Tibial artery (tissue), 4 donors: ENCODE measurements around the gene ANKRD11.
"Not testable (repeated sequence)": the region's sequence is repeated elsewhere in the genome, so short reads cannot be mapped to it uniquely, and the experiment has no call there.

ENCODE experiments used
- DNase-seq, 2 donors: peaks; one replicate each; pipeline ENCODE4 v3.0.0-alpha.2; 2019
- H3K27ac ChIP-seq, 2 donors: fragments of 200-600 bp; sonication (generic) in 1 of 2; 1 replicate in 1 of 2; 2 replicates in 1 of 2; pipeline ENCODE4 v1.5.1; 2018 to 2019; ENCODE audit warnings: mild to moderate bottlenecking in 1 of 2
- H3K27me3 ChIP-seq, 2 donors: fragments of 200-600 bp; sonication (generic) in 1 of 2; one replicate each; pipeline versions ENCODE4 v1.5.1 to v1.6.0; 2016 to 2019
- H3K36me3 ChIP-seq, 3 donors: fragments of 200-600 bp; sonication (generic) in 2 of 3; one replicate each; pipeline ENCODE4 v1.5.1; 2016 to 2019; ENCODE audit warnings: mild to moderate bottlenecking in 2 of 3
- H3K4me1 ChIP-seq, 4 donors: fragments of 200-600 bp; sonication (generic) in 2 of 4; 1 replicate in 3 of 4; 2 replicates in 1 of 4; pipeline ENCODE4 v1.5.1; 2016 to 2019
- H3K4me3 ChIP-seq, 2 donors: fragments of 200-600 bp; sonication (generic) in 1 of 2; 1 replicate in 1 of 2; 2 replicates in 1 of 2; pipeline ENCODE4 v1.5.1; 2018 to 2019; ENCODE audit warnings: mild to moderate bottlenecking in 2 of 2
- H3K9me3 ChIP-seq, 3 donors: fragments of 200-600 bp; sonication (generic) in 1 of 3; one replicate each; pipeline ENCODE4 v1.5.1; 2016 to 2019
- intact Hi-C: fragments of 100-400 bp; cut with DNase I; formaldehyde crosslinking; loops from one replicate; pipeline ENCODE4 v1.15.0; 2023; ENCODE audit warnings: low total_unique reads
- TF ChIP-seq, protein P1 (sequence below), 2 experiments: fragments of 200-600 bp in 1 of 2; fragments of 450-650 bp in 1 of 2; IDR thresholded peaks; one replicate each; pipeline ENCODE4 v1.5.1; 2017 to 2019; ENCODE audit warnings: antibody characterized with exemption in 2 of 2, mild to moderate bottlenecking in 1 of 2, moderate library complexity in 1 of 2

Gene ANKRD11

GRCh38 chr16:89334461-89334860 lies 155.9 kb downstream of the ANKRD11 start:
- H3K27ac ChIP-seq: peak overlapping the region in 1 of 2 donors; percentile 26
- H3K4me1 ChIP-seq: peaks cover 8 to 65% (median 48%) of the 10 kb centered on the region in 4 donors
- DNase-seq: peak; percentile 15 to 66
- H3K9me3 ChIP-seq: no peaks in the 10 kb centered on the region
- TF ChIP-seq, protein P1, sequence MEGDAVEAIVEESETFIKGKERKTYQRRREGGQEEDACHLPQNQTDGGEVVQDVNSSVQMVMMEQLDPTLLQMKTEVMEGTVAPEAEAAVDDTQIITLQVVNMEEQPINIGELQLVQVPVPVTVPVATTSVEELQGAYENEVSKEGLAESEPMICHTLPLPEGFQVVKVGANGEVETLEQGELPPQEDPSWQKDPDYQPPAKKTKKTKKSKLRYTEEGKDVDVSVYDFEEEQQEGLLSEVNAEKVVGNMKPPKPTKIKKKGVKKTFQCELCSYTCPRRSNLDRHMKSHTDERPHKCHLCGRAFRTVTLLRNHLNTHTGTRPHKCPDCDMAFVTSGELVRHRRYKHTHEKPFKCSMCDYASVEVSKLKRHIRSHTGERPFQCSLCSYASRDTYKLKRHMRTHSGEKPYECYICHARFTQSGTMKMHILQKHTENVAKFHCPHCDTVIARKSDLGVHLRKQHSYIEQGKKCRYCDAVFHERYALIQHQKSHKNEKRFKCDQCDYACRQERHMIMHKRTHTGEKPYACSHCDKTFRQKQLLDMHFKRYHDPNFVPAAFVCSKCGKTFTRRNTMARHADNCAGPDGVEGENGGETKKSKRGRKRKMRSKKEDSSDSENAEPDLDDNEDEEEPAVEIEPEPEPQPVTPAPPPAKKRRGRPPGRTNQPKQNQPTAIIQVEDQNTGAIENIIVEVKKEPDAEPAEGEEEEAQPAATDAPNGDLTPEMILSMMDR (IDR thresholded peaks at IDR 0.05): no peak
- no peaks in the 10 kb centered on the region for H3K27me3 ChIP-seq
- no peaks in the 10 kb centered on the region for H3K36me3 ChIP-seq
- intact Hi-C loops: loop anchor here (10.0 kb wide), 2 partner anchors 170 to 300 kb away; partner anchors contain the start of gene SPG7
- H3K4me3 ChIP-seq: no peak overlapping the region

DNA sequence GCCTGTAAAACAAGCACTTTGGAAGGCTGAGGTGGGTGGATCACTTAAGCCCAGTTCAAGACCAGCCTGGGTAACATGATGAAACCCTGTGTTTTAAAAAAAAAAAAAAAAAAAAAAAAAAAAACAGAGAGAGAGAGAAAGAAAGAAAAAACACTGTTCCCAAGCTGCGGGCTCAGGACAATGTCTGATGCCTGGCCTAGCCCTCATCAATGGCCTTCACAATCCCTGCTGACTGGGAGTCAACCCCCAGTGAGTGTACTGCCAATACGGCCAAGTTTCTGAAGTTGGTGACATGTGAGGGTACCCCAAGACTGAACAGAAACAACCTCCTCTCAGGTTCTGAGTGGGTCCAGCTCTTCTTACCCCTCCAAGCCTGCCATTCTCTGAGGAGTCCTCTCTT lies 156.3 kb downstream of the ANKRD11 start:
- Histone ChIP-seq H3K4me3 (no peak overlapping the region), H3K36me3 (no peaks in the 10 kb centered on the region), H3K4me1 (peaks cover 8 to 65% (median 48%) of the 10 kb centered on the region in 4 donors), H3K9me3 (no peaks in the 10 kb centered on the region), H3K27me3 (no peaks in the 10 kb centered on the region), H3K27ac (peak overlapping the region in 1 of 2 donors; percentile 26)
- intact Hi-C loops: loop anchor here (10.0 kb wide), 2 partner anchors 171 to 301 kb away; partner anchors contain the start of gene SPG7
- TF ChIP-seq, protein P1 (IDR thresholded peaks at IDR 0.05): no peak
- peak in 1 of 2 donors; percentile 29 for DNase-seq

DNA sequence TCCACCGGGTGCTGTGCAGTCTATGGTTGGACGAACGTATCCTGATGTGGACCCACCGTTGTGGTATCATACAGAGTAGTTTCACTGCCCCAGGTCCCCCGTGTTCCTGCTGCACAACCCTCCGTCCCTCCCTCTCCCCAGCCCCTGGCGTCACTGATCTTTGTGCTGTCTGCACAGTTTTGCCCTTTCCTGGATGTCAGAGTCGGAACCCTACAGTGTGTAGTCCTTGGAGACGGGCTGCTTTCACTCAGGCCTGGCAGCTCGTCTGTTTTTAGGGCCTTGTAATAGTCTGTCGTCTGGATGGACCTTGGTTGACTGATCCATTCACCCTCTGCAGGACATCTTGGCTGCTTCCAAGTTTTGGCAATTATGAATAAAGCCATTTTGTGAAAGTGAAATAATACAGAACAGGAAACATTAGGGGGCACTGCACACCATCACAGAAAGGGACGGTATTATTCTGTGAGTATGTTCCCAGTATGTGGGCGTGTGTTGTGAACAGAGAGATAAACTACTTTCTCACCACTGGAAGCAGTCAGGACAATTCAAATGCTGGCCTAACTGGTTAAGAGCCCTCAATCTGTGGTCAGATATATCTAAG lies 156.9 kb downstream of the ANKRD11 start:
- intact Hi-C loops: loop anchor here (10.0 kb wide), 2 partner anchors 171 to 301 kb away; partner anchors contain the start of gene SPG7

GRCh38 chr16:89332902-89333245 lies 157.5 kb downstream of the ANKRD11 start:
- H3K4me1 ChIP-seq: peaks cover 8 to 59% (median 44%) of the 10 kb centered on the region in 4 donors
- H3K4me3 ChIP-seq: no peak overlapping the region
- intact Hi-C loops: loop anchor here (10.0 kb wide), 2 partner anchors 172 to 302 kb away; partner anchors contain the start of gene SPG7
- H3K27me3 ChIP-seq: no peaks in the 10 kb centered on the region
- DNase-seq: peak in 1 of 2 donors; percentile 55
- TF ChIP-seq, protein P1 (IDR thresholded peaks at IDR 0.05): no peak
- H3K27ac ChIP-seq: no peak overlapping the region
- no peaks in the 10 kb centered on the region for H3K36me3 ChIP-seq
- no peaks in the 10 kb centered on the region for H3K9me3 ChIP-seq

More for the DNA sequence above, 156.9 kb downstream of the ANKRD11 start:
- H3K4me3 ChIP-seq, H3K27me3 ChIP-seq, H3K9me3 ChIP-seq, H3K36me3 ChIP-seq: not testable (repeated sequence)
- peak overlapping the region in 1 of 2 donors; percentile 26 for H3K27ac ChIP-seq
- peaks cover 8 to 65% (median 48%) of the 10 kb centered on the region in 4 donors for H3K4me1 ChIP-seq
- peak; percentile 44 to 66 for DNase-seq
- TF ChIP-seq, protein P1 (IDR thresholded peaks at IDR 0.05): peak; percentile 54 to 67

DNA sequence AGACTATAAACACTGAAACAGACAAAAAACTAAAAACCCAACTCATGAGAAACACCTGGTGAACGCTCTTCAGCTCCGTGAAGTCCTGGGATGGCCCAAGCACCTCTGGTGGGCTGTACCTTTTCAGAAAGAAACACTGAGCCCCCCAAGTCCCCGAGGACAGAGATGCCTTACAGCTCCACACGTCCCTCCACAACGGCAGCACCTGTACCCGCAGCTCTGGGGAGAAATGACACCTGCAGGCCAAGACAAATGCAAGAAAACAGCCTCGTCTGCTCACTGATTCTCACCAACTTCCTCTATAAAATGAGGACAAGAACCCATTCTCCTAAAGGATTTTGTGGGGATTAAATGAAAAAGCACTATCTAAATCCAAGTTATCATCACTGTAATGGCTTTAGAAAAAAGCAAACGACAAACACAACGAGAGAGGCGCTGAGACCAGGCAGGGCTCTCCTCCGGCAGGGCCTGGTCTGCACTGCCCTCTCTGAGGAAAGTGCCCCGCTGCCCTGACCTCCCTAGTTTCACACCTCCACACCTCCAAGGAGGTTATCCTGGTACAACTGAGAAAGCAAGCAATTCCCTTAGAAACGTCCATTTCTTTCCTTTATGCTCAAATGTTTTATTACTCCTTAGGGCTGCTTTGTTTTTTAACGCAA lies 158.0 kb downstream of the ANKRD11 start:
- Histone ChIP-seq H3K36me3 (no peaks in the 10 kb centered on the region), H3K27me3 (no peaks in the 10 kb centered on the region), H3K9me3 (no peaks in the 10 kb centered on the region), H3K4me3 (no peak overlapping the region), H3K27ac (no peak overlapping the region), H3K4me1 (peaks cover 8 to 55% (median 42%) of the 10 kb centered on the region in 4 donors)
- DNase-seq: peak in 1 of 2 donors; percentile 42
- TF ChIP-seq, protein P1 (IDR thresholded peaks at IDR 0.05): no peak
- intact Hi-C loops: loop anchor here (10.0 kb wide), 2 partner anchors 172 to 302 kb away; partner anchors contain the start of gene SPG7
